KG1 (cell line): ENCODE measurements around the gene HES1.
"Not testable (repeated sequence)": the region's sequence is repeated elsewhere in the genome, so short reads cannot be mapped to it uniquely, and the experiment has no call there.

Experiments used
- DNase-seq: peaks from one replicate; lab custom pipeline; 2025; lab: John Stamatoyannopoulos, UW

Gene HES1, protein sequence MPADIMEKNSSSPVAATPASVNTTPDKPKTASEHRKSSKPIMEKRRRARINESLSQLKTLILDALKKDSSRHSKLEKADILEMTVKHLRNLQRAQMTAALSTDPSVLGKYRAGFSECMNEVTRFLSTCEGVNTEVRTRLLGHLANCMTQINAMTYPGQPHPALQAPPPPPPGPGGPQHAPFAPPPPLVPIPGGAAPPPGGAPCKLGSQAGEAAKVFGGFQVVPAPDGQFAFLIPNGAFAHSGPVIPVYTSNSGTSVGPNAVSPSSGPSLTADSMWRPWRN

GRCh38 chr3:194135806-194136518 is at the start of gene HES1:
HES1 (plus strand) TSS chr3:194136148; CDS start chr3:194136381, 233 bp downstream.
- DNase-seq: peak; percentile 43

GRCh38 chr3:194086388-194087075 is 49.4 kb upstream of the HES1 start:
- DNase-seq: no peak

GRCh38 chr3:194087280-194087679 is 48.7 kb upstream of the HES1 start:
- no peak for DNase-seq

GRCh38 chr3:194087995-194088855 is 47.7 kb upstream of the HES1 start:
- DNase-seq: no peak

DNA sequence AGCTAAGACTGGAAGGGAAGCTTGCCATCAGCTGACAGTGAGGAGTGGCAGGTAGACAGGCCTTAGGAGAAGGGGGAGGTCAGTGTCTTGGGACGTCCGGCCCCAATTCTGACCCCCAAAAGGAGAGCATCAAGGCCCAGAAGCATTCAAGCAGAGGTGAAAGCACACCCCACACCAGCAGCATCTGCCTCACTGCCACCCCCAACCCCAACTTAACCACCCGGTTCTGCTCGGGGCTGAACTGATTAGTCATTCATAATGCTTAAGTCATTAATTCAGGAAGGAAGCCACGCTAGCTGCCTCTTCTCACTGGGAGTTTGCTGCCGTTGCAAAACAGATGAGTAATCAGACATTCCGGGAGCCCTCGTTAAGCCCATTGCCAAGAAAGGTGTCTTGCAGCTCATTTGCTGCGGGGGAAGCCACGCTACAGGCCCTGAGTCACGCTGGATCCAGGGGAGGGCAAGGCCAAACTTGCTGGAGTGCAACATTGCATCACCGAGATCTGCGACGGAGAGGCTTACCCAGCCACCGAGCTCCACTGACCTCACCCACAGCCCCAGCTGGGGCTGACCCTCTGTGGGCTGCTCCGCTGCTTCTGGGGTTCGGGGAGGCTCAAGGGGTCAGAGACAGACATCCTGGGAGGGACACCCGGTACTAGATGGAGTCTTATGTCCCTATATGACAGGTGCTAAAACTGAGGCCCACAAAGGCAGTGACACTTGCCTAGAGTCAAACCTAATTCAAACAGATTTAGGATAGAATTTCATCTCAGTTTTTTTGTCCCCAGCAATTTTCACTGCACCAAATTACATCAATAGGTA is 46.4 kb upstream of the HES1 start:
- peak; percentile 62 for DNase-seq

- DNase-seq: not testable (repeated sequence)
Measured at GRCh38 chr3:194090178-194090555, 45.8 kb upstream of the HES1 start.

DNA sequence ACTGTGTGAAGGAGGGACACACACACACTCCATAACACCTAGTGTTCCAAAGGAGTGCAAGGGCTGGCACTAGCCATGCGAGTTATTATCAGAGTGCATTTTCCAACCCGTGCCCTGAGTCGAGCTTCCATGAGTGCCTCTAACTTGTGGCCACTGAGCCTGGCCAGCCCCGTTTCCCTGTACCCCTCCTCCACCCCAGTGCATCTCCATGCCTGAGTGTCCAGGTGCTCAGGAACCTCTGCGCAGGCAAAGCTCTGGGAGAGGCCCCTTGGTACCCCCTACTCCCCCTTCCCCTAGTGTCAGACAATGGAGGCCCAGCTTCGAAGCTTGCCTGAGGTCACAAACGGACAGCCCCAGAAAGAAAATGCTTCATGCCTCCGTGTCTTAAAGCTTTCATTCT is 45.2 kb upstream of the HES1 start:
- no peak for DNase-seq

DNA sequence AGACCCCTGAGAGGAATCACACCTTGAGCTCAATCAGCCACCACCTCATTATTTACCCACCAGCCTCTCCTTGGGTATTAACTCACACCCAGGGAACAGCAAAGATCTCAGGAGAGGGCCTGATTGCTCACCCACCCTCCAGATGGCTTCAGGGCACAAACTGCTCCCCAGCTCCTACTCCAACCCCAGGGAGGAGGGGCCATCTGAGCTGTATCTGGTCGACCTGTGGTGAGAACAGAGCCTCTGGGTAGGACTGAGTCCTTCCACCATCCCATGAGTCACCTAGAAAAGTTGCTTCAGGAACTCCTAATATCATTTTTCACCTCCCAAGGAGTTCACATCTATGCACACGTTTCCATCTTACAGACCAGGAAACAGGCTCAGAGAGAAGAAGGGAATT is 44.8 kb upstream of the HES1 start:
- DNase-seq: no peak

DNA sequence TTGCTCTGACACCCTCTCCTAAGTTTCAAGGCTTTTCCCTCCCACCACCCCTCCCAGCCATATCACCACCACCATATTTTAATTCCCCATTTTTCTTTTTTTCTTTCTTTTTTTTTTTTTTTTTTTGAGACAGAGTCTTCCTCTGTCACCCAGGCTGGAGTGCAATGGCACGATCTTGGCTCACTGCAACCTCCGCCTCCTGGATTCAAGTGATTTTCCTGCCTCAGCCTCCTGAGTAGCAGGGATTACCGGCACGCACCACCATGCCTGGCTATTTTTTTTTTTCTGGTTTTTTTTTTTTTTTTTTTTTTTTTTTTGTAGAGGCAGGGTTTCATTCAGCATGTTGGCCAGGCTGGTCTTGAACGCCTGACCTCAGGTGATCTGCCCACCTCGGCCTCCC is 44.1 kb upstream of the HES1 start:
- not testable (repeated sequence) for DNase-seq

DNA sequence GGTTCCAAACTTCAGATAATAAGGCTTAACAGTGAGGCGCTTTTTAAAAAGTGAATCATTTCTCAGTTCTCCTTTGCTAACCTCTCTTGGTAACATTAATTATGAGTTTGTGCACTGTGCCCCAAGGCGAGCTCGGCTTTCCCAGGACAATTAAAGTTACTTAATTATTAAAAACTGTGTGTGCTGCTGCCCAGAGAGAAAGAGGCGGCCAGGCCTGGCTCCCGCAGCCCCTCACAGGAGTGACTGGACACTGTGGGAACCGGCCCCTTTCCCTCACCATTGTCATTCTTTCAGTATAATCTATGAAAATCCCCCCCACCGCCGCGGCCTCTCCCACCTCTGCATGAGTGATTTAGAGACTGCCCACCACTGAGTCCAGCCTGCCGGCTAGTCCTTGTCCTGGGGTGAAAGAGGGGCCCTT is 43.1 kb upstream of the HES1 start:
- DNase-seq: no peak

- DNase-seq: no peak
Measured at GRCh38 chr3:194093842-194094241, 42.1 kb upstream of the HES1 start.

DNA sequence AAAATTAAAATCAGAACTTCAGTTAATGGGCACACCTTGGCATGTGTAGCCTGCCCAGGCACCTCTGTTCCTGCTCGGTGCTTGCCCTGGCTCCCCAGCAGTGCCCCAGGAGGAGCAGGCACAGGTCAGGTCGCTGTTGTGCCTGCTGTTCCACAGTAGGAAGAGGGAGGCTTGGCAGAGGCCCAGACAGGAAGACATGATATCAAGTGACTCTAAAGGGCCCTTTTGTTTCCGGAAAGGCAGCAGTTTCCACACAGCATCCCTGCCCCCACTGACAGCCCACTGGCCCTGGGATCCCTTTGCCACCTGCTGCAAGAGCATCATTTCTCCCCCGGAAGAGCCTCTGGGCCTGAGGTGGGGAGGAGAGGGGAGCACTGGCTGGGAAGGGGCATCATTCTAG is 40.5 kb upstream of the HES1 start:
- no peak for DNase-seq

DNA sequence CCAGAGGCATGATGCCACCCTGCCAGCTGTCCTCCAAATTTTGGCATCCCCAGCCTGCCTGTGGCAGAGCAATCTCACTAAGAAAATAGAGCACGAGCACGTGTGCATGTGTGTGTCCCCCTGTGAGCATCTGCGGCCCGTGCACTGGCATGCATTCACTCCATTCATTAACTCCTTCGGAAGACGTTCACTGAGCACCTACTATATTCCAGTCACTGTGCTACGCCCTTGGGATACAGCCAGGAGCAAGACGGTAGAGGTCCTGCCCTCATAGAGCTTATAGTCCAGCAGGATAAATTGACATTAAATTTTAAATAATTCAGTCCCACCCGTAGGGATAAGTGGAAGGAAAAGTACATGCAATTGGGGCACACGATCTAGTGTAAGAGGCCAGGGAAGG is 40.0 kb upstream of the HES1 start:
- no peak for DNase-seq

- DNase-seq: no peak
Measured at GRCh38 chr3:194097141-194097882, 38.6 kb upstream of the HES1 start.

DNA sequence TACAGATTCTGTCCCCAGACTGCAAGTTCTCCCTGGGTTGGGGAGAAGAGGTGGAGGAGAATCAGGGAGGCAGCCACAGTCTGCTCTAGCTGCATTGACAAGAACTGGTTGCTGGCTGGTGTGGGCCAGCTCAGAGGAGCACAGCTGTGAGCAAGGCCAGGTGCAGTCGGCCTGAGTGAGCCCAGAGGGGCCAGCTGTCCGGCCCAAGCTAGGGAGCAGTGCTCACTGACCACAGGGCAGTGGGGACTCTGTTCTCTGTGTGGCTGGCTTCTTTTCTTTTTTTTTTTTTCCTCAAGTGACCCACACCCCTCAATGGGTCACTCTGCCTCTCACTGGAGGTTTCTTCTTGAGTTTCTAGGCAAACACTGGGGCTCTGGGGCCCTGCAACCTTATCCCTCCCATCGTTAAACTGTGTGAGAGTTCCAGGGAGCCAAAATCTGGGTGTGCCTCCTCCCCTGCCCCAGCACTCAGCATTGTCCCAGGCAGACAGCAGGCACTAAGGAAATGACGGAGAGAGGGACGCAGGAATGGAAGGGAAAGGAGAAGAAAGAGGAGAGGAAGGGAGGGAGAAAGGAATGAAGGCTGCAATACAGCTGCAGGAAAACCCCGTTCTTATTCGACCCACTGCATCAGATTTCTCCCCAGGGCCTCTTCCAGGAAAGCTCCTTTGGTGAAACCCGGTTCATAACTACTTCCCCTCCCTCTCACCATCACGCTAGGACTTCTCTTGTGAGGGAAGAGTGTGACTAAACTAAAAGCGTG is 37.7 kb upstream of the HES1 start:
- no peak for DNase-seq

- DNase-seq: no peak
Measured at GRCh38 chr3:194098843-194099183, 37.1 kb upstream of the HES1 start.

DNA sequence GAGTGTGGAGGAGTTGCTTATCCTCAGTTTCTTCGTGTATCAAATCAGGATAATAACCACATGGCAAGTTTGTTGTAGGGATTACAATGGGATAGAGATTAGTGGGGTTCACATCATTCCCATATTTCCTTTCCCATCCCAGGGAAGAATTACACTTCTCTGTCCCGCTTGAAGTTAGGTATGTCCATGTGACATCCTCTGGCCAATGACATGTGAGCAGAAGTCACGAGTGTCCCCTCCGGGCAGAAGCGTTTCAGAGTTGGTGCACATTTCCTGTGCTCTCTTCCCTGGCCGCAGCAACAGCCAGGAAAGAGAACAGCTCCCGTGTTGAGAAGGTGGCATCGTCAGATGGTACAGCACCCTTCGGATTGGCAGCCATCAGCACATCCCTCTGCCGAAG is 36.7 kb upstream of the HES1 start:
- no peak for DNase-seq

GRCh38 chr3:194100856-194101390 is 35.0 kb upstream of the HES1 start:
- no peak for DNase-seq

DNA sequence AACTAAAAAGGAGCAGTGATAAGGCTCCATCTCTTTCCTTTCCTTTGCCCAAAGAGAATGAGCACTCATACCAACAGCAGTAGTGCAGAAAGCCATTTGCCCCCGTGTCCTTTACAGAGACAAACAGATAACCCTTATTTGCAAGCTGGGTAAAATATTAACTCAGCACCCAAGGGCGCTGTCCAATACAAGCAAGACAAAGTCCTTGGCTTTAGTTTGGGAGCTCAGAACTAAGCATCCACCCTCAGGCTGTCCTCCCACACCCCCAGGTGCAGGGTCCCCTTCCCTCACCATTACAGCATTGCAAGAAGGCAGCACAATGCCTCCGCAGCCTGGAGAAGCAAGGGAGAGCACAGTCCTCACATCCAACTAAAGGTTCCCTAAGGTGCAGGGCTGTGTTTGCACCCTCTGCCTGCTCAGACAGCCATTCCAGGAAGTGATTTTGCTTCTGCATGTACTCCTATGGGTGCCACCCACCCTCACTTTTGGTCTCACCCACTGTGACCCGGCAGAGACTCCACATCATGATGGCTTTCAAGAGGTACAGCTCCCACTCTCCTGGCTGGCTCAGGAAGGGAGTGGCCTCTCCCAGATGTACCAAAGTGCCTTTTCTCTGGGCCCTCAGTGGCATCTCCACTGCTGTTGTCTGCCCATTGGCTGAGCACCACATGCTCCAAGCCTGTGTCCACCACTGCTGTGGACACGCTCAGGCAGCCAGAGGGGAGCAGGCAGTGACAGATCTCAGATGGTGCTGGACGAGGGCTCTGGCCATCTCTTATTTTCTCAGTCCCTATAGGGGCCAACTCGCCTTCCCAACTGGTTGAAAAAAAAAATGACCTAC is 34.1 kb upstream of the HES1 start:
- no peak for DNase-seq
